Kidney epithelial cell (primary cell): ENCODE data around the gene YPEL1. TPM values are rescaled to one million over a fixed set of nuclear protein-coding genes. Genes with fewer than 3 reads are reported as not detected.
"Not testable (repeated sequence)": the region's sequence is repeated elsewhere in the genome, so short reads cannot be mapped to it uniquely, and the experiment has no call there.

Experiments
- DNase-seq: peaks from one replicate; pipeline ENCODE4 v3.0.0-alpha.2; 2010; ENCODE audit warnings: low read depth
- H3K27me3 ChIP-seq: 2 replicates; pipeline ENCODE4 v1.6.0; 2011; ENCODE audit warnings: low read length; ENCODE audit not compliant: control insufficient read depth, insufficient read depth
- H3K36me3 ChIP-seq: 2 replicates; pipeline ENCODE4 v1.5.1; 2011; ENCODE audit warnings: low read length; ENCODE audit not compliant: control insufficient read depth, insufficient read depth
- H3K4me3 ChIP-seq: 2 replicates; pipeline ENCODE4 v1.5.1; 2011; ENCODE audit warnings: low read depth, mild to moderate bottlenecking, control low read depth, low read length
- CTCF ChIP-seq: IDR thresholded peaks from 2 replicates; pipeline ENCODE4 v1.5.1; 2011; ENCODE audit warnings: mild to moderate bottlenecking, moderate library complexity, low read length, control low read depth, inconsistent platforms; ENCODE audit not compliant: insufficient read depth, poor library complexity, severe bottlenecking
- total RNA-seq: library from RNA; depleted of rRNA; stranded (reverse); fragments of >200 nt; gene quantifications from 2 replicates; pipeline ENCODE4 v1.2.3, GENCODE V29; 2015

The YPEL1 gene
- total RNA-seq, 1 donor from 2014 or later, result 4.9 TPM

GRCh38 chr22:21736084-21736642 is 569 bp upstream of the YPEL1 start:
- no peak for DNase-seq
- Histone ChIP-seq H3K27me3 (peaks cover 7% of the 10 kb centered on the region), H3K36me3 (no peaks in the 10 kb centered on the region), H3K4me3 (peak overlapping the region; percentile 57)
- no peak for TF ChIP-seq CTCF

DNA sequence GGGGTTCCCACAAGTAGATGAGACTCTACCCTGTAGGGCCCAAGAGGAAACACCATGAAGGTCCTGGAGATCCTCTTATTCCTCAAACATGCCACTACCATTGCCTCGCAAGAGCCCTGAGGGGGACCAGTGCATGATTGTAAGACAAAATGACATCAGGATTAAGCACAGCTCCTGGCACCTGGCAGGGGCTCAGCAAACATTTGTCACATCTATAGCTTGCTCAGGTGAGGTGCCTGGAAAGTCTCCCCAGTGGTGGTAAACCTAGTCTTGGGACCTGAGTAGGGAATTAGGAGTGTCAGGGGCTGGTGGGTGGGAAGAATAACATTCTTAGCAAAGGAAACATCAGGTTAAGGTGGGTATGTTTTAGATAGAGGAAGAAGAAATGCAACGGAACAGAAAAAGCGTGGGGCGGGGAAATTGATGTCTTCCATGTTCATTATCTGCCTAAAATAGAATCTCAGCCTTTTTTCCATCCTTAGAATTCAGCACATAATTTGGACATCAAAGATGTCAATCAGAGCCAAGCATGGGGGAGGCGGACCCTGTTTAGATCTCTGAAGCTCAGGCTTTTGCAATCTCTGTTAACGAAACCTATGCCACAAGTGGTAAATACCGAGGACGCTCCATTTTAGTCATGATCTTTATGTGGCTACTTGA is 924 bp downstream of the YPEL1 start:
- DNase-seq, result no peak
- no peak for TF ChIP-seq CTCF

GRCh38 chr22:21731503-21731902 is 4.1 kb downstream of the YPEL1 start:
- H3K27me3 ChIP-seq, result peaks cover 3% of the 10 kb centered on the region
- no peak for DNase-seq
- no peak overlapping the region for H3K4me3 ChIP-seq
- H3K36me3 ChIP-seq, result no peaks in the 10 kb centered on the region
- TF ChIP-seq CTCF, result no peak

More for the DNA sequence above, 924 bp downstream of the YPEL1 start:
- H3K4me3 ChIP-seq, result peak overlapping the region; percentile 39
- no peaks in the 10 kb centered on the region for H3K36me3 ChIP-seq
- H3K27me3 ChIP-seq, result peaks cover 7% of the 10 kb centered on the region

DNA sequence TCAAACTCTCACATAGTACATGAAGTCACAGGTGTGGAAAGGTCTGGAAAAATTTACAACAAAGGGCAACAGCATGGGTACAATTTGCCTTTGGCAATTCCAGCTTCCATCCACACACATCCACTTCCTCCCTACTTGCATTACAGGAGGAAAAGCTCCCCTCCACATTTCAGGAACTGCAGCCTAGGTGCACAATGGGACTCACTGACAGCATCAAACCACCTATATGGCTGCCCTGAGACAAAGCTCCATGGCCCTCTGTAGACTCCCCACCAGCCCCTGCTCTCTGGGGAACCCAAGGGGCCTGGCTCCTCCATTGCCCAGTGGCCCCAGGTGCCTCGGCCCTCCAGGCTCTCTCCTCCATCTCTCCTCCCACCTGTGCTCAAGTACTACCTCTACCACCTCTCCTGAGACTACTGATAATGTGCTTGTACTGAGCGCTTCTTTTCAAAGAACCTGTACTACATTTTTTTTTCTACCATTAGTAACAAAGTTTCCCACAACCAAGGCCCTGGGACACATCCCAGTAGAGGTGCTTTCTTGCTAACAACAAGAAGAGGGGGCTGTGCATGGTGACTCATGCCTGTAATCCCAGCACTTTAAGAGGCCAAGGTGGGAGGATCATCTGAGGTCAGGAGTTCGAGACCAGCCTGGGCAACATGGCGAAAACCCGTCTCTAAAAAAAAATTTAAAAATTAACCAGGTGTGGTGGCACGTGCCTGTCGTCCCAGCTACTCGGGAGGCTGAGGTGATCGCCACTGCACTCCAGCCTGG is 4.9 kb downstream of the YPEL1 start:
- no peaks in the 10 kb centered on the region for H3K27me3 ChIP-seq
- H3K4me3 ChIP-seq, result no peak overlapping the region
- no peak for DNase-seq
- no peak for TF ChIP-seq CTCF
- no peaks in the 10 kb centered on the region for H3K36me3 ChIP-seq

- not testable (repeated sequence) for DNase-seq
Measured at GRCh38 chr22:21729184-21729583, 6.4 kb downstream of the YPEL1 start.

GRCh38 chr22:21728270-21728669 is 7.3 kb downstream of the YPEL1 start:
- TF ChIP-seq CTCF, result no peak
- Histone ChIP-seq H3K4me3 (no peak overlapping the region), H3K27me3 (no peaks in the 10 kb centered on the region), H3K36me3 (no peaks in the 10 kb centered on the region)
- no peak for DNase-seq

More at GRCh38 chr22:21729184-21729583, 6.4 kb downstream of the YPEL1 start:
- H3K27me3 ChIP-seq, H3K4me3 ChIP-seq, H3K36me3 ChIP-seq: not testable (repeated sequence)
